HG02798 (cell line): ENCODE data around the gene ZNF423.

Experiments used
- ATAC-seq: cut with Tn5 transposase; IDR thresholded peaks from one replicate; pipeline ENCODE4 v1.9.1; 2021; ENCODE audit warnings: mild to moderate bottlenecking; ENCODE audit not compliant: unreplicated experiment, poor library complexity

Gene ZNF423

GRCh38 chr16:49653173-49653570 is 202.7 kb downstream of the ZNF423 start:
- ATAC-seq, result no peak

- no peak for ATAC-seq
These were observed 203.3 kb downstream of the ZNF423 start for GRCh38 chr16:49652456-49653172.

GRCh38 chr16:49651996-49652395 is 203.9 kb downstream of the ZNF423 start:
- no peak for ATAC-seq

- no peak for ATAC-seq
These were observed 204.7 kb downstream of the ZNF423 start for GRCh38 chr16:49651226-49651625.

GRCh38 chr16:49650603-49651002 is 205.3 kb downstream of the ZNF423 start:
- ATAC-seq, result no peak

GRCh38 chr16:49649013-49649765 is 206.7 kb downstream of the ZNF423 start:
- no peak for ATAC-seq

- ATAC-seq, result no peak
These were observed 208.2 kb downstream of the ZNF423 start for GRCh38 chr16:49647673-49648072.

GRCh38 chr16:49645263-49645662 is 210.6 kb downstream of the ZNF423 start:
- no peak for ATAC-seq

- ATAC-seq, result no peak
These were observed 211.8 kb downstream of the ZNF423 start for GRCh38 chr16:49644145-49644463.

- no peak for ATAC-seq
These were observed 212.3 kb downstream of the ZNF423 start for GRCh38 chr16:49643429-49644144.

- no peak for ATAC-seq
These were observed 214.7 kb downstream of the ZNF423 start for GRCh38 chr16:49641250-49641649.

- ATAC-seq, result no peak
These were observed 215.3 kb downstream of the ZNF423 start for GRCh38 chr16:49640581-49640980.

- ATAC-seq, result no peak
These were observed 216.0 kb downstream of the ZNF423 start for GRCh38 chr16:49639739-49640431.

- ATAC-seq, result no peak
These were observed 217.0 kb downstream of the ZNF423 start for GRCh38 chr16:49638673-49639610.

GRCh38 chr16:49637933-49638672 is 217.8 kb downstream of the ZNF423 start:
- ATAC-seq, result no peak

- ATAC-seq, result no peak
These were observed 218.4 kb downstream of the ZNF423 start for GRCh38 chr16:49637511-49637910.

GRCh38 chr16:49636608-49637007 is 219.3 kb downstream of the ZNF423 start:
- ATAC-seq, result no peak

GRCh38 chr16:49635591-49636581 is 220.0 kb downstream of the ZNF423 start:
- ATAC-seq, result no peak
